A549 (cell line): ENCODE results near the gene FSHR. TPM values are rescaled to one million over a fixed set of nuclear protein-coding genes. Genes with fewer than 3 reads are reported as not detected.

ENCODE experiments used
- ATAC-seq, 2 experiments: fragments of 200-7000 bp in 1 of 2; fragments of >200 bp in 1 of 2; cut with Nextera tagmentation in 1 of 2; cut with Tn5 transposase in 1 of 2; 3 replicates each; pipeline versions ENCODE4 v1.8.0 to v1.9.1; 2018 to 2020; ENCODE audit warnings: mild to moderate bottlenecking in 1 of 2, moderate library complexity in 1 of 2
- CTCF ChIA-PET: fragments of 300-600 bp; sonication (Branson Sonifier 250); formaldehyde crosslinking; extraction: SDS; loops from one replicate; lab custom pipeline; 2021; ENCODE audit warnings: antibody characterized with exemption, inconsistent platforms; lab: Yijun Ruan, JAX
- POLR2A ChIA-PET: fragments of 350-600 bp; formaldehyde crosslinking; extraction: SDS; loops from one replicate; lab custom pipeline; 2021; ENCODE audit warnings: antibody characterized with exemption, inconsistent platforms; lab: Yijun Ruan, JAX
- DNase-seq, 2 experiments: peaks; one replicate each; pipeline versions ENCODE4 v3.0.0 to v3.0.0-alpha.2; 2011 to 2016; ENCODE audit warnings: low read depth in 1 of 2, low spot score in 1 of 2
- FAIRE-seq: peaks from 2 replicates; lab custom pipeline; 2011; peaks lifted over from hg19 to GRCh38; lab: Jason Lieb, UNC
- H3K27ac ChIP-seq, 2 experiments: fragments of >200 bp; sonication (Bioruptor Twin); formaldehyde crosslinking; 3 replicates each; pipeline ENCODE4 v1.5.1; 2016 to 2017
- H3K4me1 ChIP-seq: fragments of >200 bp; sonication (Bioruptor Twin); formaldehyde crosslinking; 3 replicates; pipeline ENCODE4 v1.6.1; 2016
- H3K4me2 ChIP-seq: fragments of >200 bp; sonication (Bioruptor Twin); formaldehyde crosslinking; 3 replicates; pipeline ENCODE4 v1.6.1; 2016
- H3K4me3 ChIP-seq: fragments of >200 bp; sonication (Bioruptor Twin); formaldehyde crosslinking; 3 replicates; pipeline ENCODE4 v1.5.1; 2016
- H3K9me3 ChIP-seq: fragments of >200 bp; sonication (Bioruptor Twin); formaldehyde crosslinking; 3 replicates; pipeline ENCODE4 v1.6.1; 2016
- BHLHE40 ChIP-seq: IDR thresholded peaks from 2 replicates; pipeline ENCODE4 v1.6.1; 2012; ENCODE audit warnings: low read depth, low read length, inconsistent platforms
- CEBPB ChIP-seq, 2 experiments: fragments of >200 bp in 1 of 2; sonication (Bioruptor Twin) in 1 of 2; formaldehyde crosslinking in 1 of 2; IDR thresholded peaks; 2 replicates each; pipeline ENCODE4 v1.6.1; 2012 to 2016
- CHD4 ChIP-seq: fragments of 200-600 bp; sonication (generic); IDR thresholded peaks from 2 replicates; pipeline ENCODE4 v1.6.1; 2016; ENCODE audit warnings: antibody characterized with exemption, mild to moderate bottlenecking, borderline replicate concordance
- EHMT2 ChIP-seq: fragments of 200-600 bp; sonication (generic); IDR thresholded peaks from 2 replicates; pipeline ENCODE4 v1.6.1; 2016; ENCODE audit warnings: antibody characterized with exemption, low read depth, mild to moderate bottlenecking, moderate library complexity
- ELK1 ChIP-seq: fragments of 150-350 bp; IDR thresholded peaks from 2 replicates; pipeline ENCODE4 v1.6.1; 2014; ENCODE audit warnings: low read depth, mild to moderate bottlenecking, low read length
- FOXS1 ChIP-seq: fragments of 250-450 bp; sonication (Bioruptor Pico); IDR thresholded peaks from 2 replicates; pipeline ENCODE4 v1.5.0; 2020; ENCODE audit warnings: mild to moderate bottlenecking, moderate library complexity
- HDAC2 ChIP-seq: fragments of 200-600 bp; sonication (generic); IDR thresholded peaks from 2 replicates; pipeline ENCODE4 v1.6.1; 2016
- JUN ChIP-seq, 2 experiments: fragments of >200 bp; sonication (Bioruptor Twin); formaldehyde crosslinking; IDR thresholded peaks; 2 replicates in 1 of 2; 3 replicates in 1 of 2; pipeline ENCODE4 v1.6.1; 2016 to 2017
- NR3C1 ChIP-seq: fragments of >200 bp; sonication (Bioruptor Twin); formaldehyde crosslinking; IDR thresholded peaks from 3 replicates; pipeline ENCODE4 v1.6.1; 2017
- RAD21 ChIP-seq, 2 experiments: fragments of >200 bp in 1 of 2; sonication (Bioruptor Twin) in 1 of 2; formaldehyde crosslinking in 1 of 2; IDR thresholded peaks in 1 of 2; conservative IDR thresholded peaks in 1 of 2; 2 replicates in 1 of 2; 3 replicates in 1 of 2; pipeline ENCODE4 v1.6.1; 2012 to 2018; ENCODE audit warnings: inconsistent platforms in 1 of 2
- REST ChIP-seq: fragments of 200-600 bp; sonication (generic); IDR thresholded peaks from 2 replicates; pipeline ENCODE4 v1.6.1; 2016; ENCODE audit warnings: antibody characterized with exemption, mild to moderate bottlenecking, moderate library complexity
- RNF2 ChIP-seq: fragments of 200-600 bp; sonication (generic); IDR thresholded peaks from 2 replicates; pipeline ENCODE4 v1.6.1; 2016; ENCODE audit warnings: low read depth, mild to moderate bottlenecking, antibody characterized with exemption, moderate library complexity, borderline replicate concordance
- ZNF302 ChIP-seq: fragments of 250-450 bp; sonication (Bioruptor Pico); IDR thresholded peaks from 2 replicates; pipeline ENCODE4 v1.9.0; 2021; ENCODE audit warnings: inconsistent platforms, mild to moderate bottlenecking, moderate library complexity
- ZSCAN20 ChIP-seq: fragments of 250-450 bp; sonication (Bioruptor Pico); IDR thresholded peaks from 2 replicates; pipeline ENCODE4 v1.8.0; 2022; ENCODE audit warnings: mild to moderate bottlenecking, moderate library complexity
- WGBS: methylation state at CpG from one replicate; pipeline ENCODE4 v1.1.6; 2017; ENCODE audit errors: missing lambda C conversion rate; 5-methylcytosine and 5-hydroxymethylcytosine counted together
- polyA plus RNA-seq, 4 experiments: library from polyadenylated mRNA; depleted of rRNA in 3 of 4; stranded (reverse); fragments of >200 nt; fragmentation: RNase III in 1 of 4; extraction: RNeasy Plus Mini Kit Qiagen cat#74134 plus additional on column Dnase treatment in 1 of 4; gene quantifications; 2 replicates in 3 of 4; 3 replicates in 1 of 4; pipeline ENCODE4 v1.2.3, GENCODE V29; 2011 to 2017
- TF ChIP-seq, protein P1 (sequence below): fragments of >200 bp; sonication (Bioruptor Twin); formaldehyde crosslinking; IDR thresholded peaks from 3 replicates; pipeline ENCODE4 v1.5.1; 2016
- TF ChIP-seq, protein P2 (sequence below): IDR thresholded peaks from 2 replicates; pipeline ENCODE4 v1.6.1; 2012; ENCODE audit warnings: low read depth, borderline replicate concordance
- TF ChIP-seq, protein P3 (sequence below): fragments of 250-450 bp; sonication (Bioruptor Pico); IDR thresholded peaks from 2 replicates; pipeline ENCODE4 v1.5.0; 2021; ENCODE audit warnings: mild to moderate bottlenecking, moderate library complexity, borderline replicate concordance

Gene FSHR
- polyA plus RNA-seq, 2 of the 4 experiments (the other 2 are of a cell fraction): not detected

DNA sequence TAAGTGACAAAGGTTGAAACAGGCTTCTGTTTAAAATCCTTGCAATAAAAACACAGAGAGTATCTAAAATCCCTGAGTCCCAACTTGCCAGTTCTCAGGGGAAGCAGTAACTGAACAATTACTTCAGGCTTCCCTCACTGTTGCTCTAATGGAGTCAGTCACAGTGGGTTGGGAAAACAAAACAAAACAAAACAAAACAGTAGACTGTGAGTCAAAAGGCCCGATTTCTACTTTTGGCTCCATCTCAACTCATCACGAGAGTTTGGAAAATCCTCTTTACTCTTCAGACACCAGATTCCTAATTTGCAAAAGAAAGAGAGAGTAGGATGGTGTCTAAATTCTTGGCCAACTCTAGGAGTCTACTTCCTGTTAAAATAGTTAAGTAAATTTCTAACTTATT is 1.1 kb downstream of the FSHR start:
- ChIA-PET POLR2A (no interaction called here), CTCF (no interaction called here)
- Histone ChIP-seq H3K27ac (no peak overlapping the region), H3K4me1 (no peaks in the 10 kb centered on the region), H3K4me2 (no peak overlapping the region), H3K4me3 (no peak overlapping the region)
- 1% methylated on average over 2 of the region's 2 CpGs for WGBS
- ATAC-seq (no peak), DNase-seq (no peak), FAIRE-seq (no peak)
- no peak for TF ChIP-seq ELK1
- no peak for TF ChIP-seq FOXS1 (CRISPR knock-in tag)
- no peak for TF ChIP-seq RAD21 (conservative IDR thresholded peaks at IDR 0.05 in 1 of 2, IDR thresholded peaks at IDR 0.05 in 1 of 2)
- no peak for TF ChIP-seq HDAC2
- no peak for TF ChIP-seq EHMT2
- TF ChIP-seq BHLHE40: no peak
- TF ChIP-seq, protein P1, sequence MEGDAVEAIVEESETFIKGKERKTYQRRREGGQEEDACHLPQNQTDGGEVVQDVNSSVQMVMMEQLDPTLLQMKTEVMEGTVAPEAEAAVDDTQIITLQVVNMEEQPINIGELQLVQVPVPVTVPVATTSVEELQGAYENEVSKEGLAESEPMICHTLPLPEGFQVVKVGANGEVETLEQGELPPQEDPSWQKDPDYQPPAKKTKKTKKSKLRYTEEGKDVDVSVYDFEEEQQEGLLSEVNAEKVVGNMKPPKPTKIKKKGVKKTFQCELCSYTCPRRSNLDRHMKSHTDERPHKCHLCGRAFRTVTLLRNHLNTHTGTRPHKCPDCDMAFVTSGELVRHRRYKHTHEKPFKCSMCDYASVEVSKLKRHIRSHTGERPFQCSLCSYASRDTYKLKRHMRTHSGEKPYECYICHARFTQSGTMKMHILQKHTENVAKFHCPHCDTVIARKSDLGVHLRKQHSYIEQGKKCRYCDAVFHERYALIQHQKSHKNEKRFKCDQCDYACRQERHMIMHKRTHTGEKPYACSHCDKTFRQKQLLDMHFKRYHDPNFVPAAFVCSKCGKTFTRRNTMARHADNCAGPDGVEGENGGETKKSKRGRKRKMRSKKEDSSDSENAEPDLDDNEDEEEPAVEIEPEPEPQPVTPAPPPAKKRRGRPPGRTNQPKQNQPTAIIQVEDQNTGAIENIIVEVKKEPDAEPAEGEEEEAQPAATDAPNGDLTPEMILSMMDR: no peak
- TF ChIP-seq ZSCAN20: no peak
- TF ChIP-seq RNF2: no peak
- TF ChIP-seq, all 56 proteins: peak for 0
- H3K9me3 ChIP-seq: no peaks in the 10 kb centered on the region

DNA sequence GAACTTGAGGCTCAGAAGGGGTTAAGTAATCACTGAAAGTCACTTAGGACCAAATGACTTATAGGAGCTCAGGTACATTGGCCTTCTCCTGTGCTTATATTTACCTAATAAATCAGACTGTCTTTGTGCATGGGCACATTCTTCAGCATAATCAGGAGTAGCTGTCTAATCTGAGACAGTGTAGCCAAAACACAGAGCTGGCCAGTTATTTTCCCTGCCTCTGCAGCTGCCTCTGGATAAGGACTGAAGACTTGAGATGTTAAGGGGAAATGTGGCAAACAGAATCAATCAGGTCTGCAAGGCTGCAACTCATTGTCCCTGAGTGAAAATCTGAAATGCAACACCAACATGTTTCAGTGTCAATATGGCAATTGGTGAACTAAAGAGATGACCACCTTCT is 1.5 kb downstream of the FSHR start:
- FAIRE-seq: no peak
- CTCF ChIA-PET: no interaction called here

GRCh38 chr2:49146401-49146800 is 7.9 kb downstream of the FSHR start:
- CTCF ChIA-PET: no interaction called here
- FAIRE-seq: no peak
- H3K4me2 ChIP-seq: no peak overlapping the region
- no peak for TF ChIP-seq CHD4
- TF ChIP-seq, protein P2, sequence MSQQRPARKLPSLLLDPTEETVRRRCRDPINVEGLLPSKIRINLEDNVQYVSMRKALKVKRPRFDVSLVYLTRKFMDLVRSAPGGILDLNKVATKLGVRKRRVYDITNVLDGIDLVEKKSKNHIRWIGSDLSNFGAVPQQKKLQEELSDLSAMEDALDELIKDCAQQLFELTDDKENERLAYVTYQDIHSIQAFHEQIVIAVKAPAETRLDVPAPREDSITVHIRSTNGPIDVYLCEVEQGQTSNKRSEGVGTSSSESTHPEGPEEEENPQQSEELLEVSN: no peak
- no peak for TF ChIP-seq REST
- TF ChIP-seq, protein P3, sequence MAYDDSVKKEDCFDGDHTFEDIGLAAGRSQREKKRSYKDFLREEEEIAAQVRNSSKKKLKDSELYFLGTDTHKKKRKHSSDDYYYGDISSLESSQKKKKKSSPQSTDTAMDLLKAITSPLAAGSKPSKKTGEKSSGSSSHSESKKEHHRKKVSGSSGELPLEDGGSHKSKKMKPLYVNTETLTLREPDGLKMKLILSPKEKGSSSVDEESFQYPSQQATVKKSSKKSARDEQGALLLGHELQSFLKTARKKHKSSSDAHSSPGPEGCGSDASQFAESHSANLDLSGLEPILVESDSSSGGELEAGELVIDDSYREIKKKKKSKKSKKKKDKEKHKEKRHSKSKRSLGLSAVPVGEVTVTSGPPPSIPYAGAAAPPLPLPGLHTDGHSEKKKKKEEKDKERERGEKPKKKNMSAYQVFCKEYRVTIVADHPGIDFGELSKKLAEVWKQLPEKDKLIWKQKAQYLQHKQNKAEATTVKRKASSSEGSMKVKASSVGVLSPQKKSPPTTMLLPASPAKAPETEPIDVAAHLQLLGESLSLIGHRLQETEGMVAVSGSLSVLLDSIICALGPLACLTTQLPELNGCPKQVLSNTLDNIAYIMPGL (CRISPR knock-in tag): no peak
- TF ChIP-seq ZNF302: no peak

More for the DNA sequence above, 1.5 kb downstream of the FSHR start:
- Histone ChIP-seq H3K4me3 (no peak overlapping the region), H3K4me2 (no peak overlapping the region), H3K27ac (no peak overlapping the region), H3K4me1 (no peaks in the 10 kb centered on the region), H3K9me3 (no peaks in the 10 kb centered on the region)
- no peak for DNase-seq
- ATAC-seq: no peak
- TF ChIP-seq CEBPB (IDR thresholded peaks at IDR 0.05) (no peak), REST (no peak), JUN (IDR thresholded peaks at IDR 0.05) (no peak), NR3C1 (no peak)
- POLR2A ChIA-PET: no interaction called here

More at GRCh38 chr2:49146401-49146800, 7.9 kb downstream of the FSHR start:
- Histone ChIP-seq H3K9me3 (no peaks in the 10 kb centered on the region), H3K27ac (no peak overlapping the region), H3K4me1 (no peaks in the 10 kb centered on the region), H3K4me3 (no peak overlapping the region)
- ATAC-seq: no peak
- WGBS: 1% methylated on average over 3 of the region's 3 CpGs
- POLR2A ChIA-PET: no interaction called here
- no peak for DNase-seq
